ENCODE results near the gene SLC6A7.

- TF ChIP-seq GATA2 (IDR thresholded peaks at IDR 0.05; ENCODE audit: low read depth, low read length) (no peak), GATA3 (IDR thresholded peaks at IDR 0.05; ENCODE audit: low read depth, low read length) (no peak)
Measured at GRCh38 chr5:150244209-150244608, 54.3 kb downstream of the SLC6A7 start.
